Keratinocyte (primary cell): ENCODE data around the gene CHRM1.

ENCODE experiments used
- CTCF ChIP-seq, 3 experiments: IDR thresholded peaks in 1 of 3; conservative IDR thresholded peaks in 1 of 3; optimal IDR thresholded peaks in 1 of 3; 2 replicates in 2 of 3; 3 replicates in 1 of 3; pipeline versions ENCODE3 to v1.5.1; 2011; ENCODE audit warnings: low read length in 3 of 3, mild to moderate bottlenecking in 3 of 3, moderate library complexity in 2 of 3, control low read depth in 1 of 3, inconsistent platforms in 1 of 3; ENCODE audit not compliant: insufficient read depth in 2 of 3; ENCODE audit errors: extremely low read depth in 1 of 3
- EZH2 ChIP-seq: IDR thresholded peaks from one replicate; pipeline ENCODE4 v1.6.1; 2012; ENCODE audit warnings: inconsistent platforms, mild to moderate bottlenecking, low read length, moderate library complexity

- TF ChIP-seq CTCF (optimal IDR thresholded peaks at IDR 0.05 in 1 of 3, IDR thresholded peaks at IDR 0.05 in 1 of 3, conservative IDR thresholded peaks at IDR 0.05 in 1 of 3; ENCODE audit: extremely low read depth in 1 of 3, insufficient read depth in 2 of 3, low read length in 3 of 3) (no peak), EZH2 (no peak)
Observed at GRCh38 chr11:62902932-62903331, 18.2 kb downstream of the CHRM1 start.
